GM23338 (cell line): Measurements from ENCODE around the gene TAF11L3. TPM values are rescaled to one million over a fixed set of nuclear protein-coding genes. Genes with fewer than 3 reads are reported as not detected.
"Not testable (repeated sequence)": the region's sequence is repeated elsewhere in the genome, so short reads cannot be mapped to it uniquely, and the experiment has no call there.

Source experiments
- ATAC-seq: fragments of 200-7000 bp; cut with Tn5 transposase; 3 replicates; pipeline ENCODE4 v1.9.1; 2020
- DNase-seq: peaks from one replicate; pipeline ENCODE4 v3.0.0-alpha.2; 2015; ENCODE audit warnings: low spot score
- H2AFZ ChIP-seq: fragments of 200-600 bp; sonication (generic); 2 replicates; pipeline ENCODE4 v1.8.0; 2016; ENCODE audit warnings: antibody characterized with exemption, mild to moderate bottlenecking, moderate library complexity
- H3F3A ChIP-seq: fragments of 200-600 bp; sonication (generic); replicated peaks from 2 replicates; pipeline ENCODE4 v1.8.0; 2017; ENCODE audit warnings: antibody characterized with exemption, mixed run types, low read depth
- H3K27ac ChIP-seq: fragments of 200-600 bp; sonication (generic); 2 replicates; pipeline ENCODE4 v1.6.1; 2016; ENCODE audit warnings: low read depth
- H3K27me3 ChIP-seq: fragments of 200-600 bp; sonication (generic); 2 replicates; pipeline ENCODE4 v1.8.0; 2016; ENCODE audit warnings: mild to moderate bottlenecking, mixed run types, moderate library complexity; ENCODE audit not compliant: insufficient read depth
- H3K36me3 ChIP-seq: fragments of 200-600 bp; sonication (generic); 2 replicates; pipeline ENCODE4 v1.8.0; 2016; ENCODE audit warnings: mild to moderate bottlenecking; ENCODE audit not compliant: insufficient read depth
- H3K4me1 ChIP-seq: fragments of 200-600 bp; sonication (generic); 2 replicates; pipeline ENCODE4 v1.8.0; 2016; ENCODE audit warnings: mild to moderate bottlenecking, moderate library complexity; ENCODE audit not compliant: insufficient read depth
- H3K4me2 ChIP-seq: fragments of 200-600 bp; sonication (generic); 2 replicates; pipeline ENCODE4 v1.7.1; 2017; ENCODE audit warnings: mixed run types
- H3K4me3 ChIP-seq: fragments of 200-600 bp; sonication (generic); 2 replicates; pipeline ENCODE4 v1.6.1; 2016; ENCODE audit warnings: mixed run types
- H3K79me2 ChIP-seq: fragments of 200-600 bp; sonication (generic); replicated peaks from 2 replicates; pipeline ENCODE4 v1.8.0; 2017; ENCODE audit warnings: mild to moderate bottlenecking; ENCODE audit not compliant: insufficient read depth
- H3K9me2 ChIP-seq: fragments of 200-600 bp; sonication (generic); 2 replicates; pipeline ENCODE4 v1.8.0; 2017; ENCODE audit not compliant: insufficient read depth
- H4K20me1 ChIP-seq: fragments of 200-600 bp; sonication (generic); replicated peaks from 2 replicates; pipeline ENCODE4 v1.8.0; 2017; ENCODE audit warnings: mild to moderate bottlenecking; ENCODE audit not compliant: insufficient read depth
- H3K27ac Mint-ChIP-seq: 2 replicates; pipeline ENCODE4 v1.8.0; 2020; ENCODE audit warnings: inconsistent platforms, mild to moderate bottlenecking, moderate library complexity, mixed read lengths
- H3K27me3 Mint-ChIP-seq: 3 replicates; pipeline ENCODE4 v1.8.0; 2022; ENCODE audit warnings: low read depth, mild to moderate bottlenecking, moderate library complexity, mixed read lengths, inconsistent platforms; ENCODE audit not compliant: insufficient read depth, poor library complexity
- H3K36me3 Mint-ChIP-seq: 3 replicates; pipeline ENCODE4 v1.8.0; 2021; ENCODE audit warnings: low read depth, mild to moderate bottlenecking, inconsistent platforms, moderate library complexity, mixed read lengths
- H3K4me1 Mint-ChIP-seq: 3 replicates; pipeline ENCODE4 v1.8.0; 2020; ENCODE audit warnings: mild to moderate bottlenecking, inconsistent platforms, mixed read lengths
- H3K4me3 Mint-ChIP-seq: 3 replicates; pipeline ENCODE4 v1.8.0; 2021; ENCODE audit warnings: moderate library complexity, mild to moderate bottlenecking, inconsistent platforms, mixed read lengths
- H3K9me3 Mint-ChIP-seq: 3 replicates; pipeline ENCODE4 v1.8.0; 2020; ENCODE audit warnings: moderate library complexity, mild to moderate bottlenecking, inconsistent platforms, mixed read lengths
- CREB1 ChIP-seq: fragments of 250-450 bp; sonication (Bioruptor Pico); IDR thresholded peaks from 2 replicates; pipeline ENCODE4 v1.5.0; 2020; ENCODE audit warnings: low read depth, mild to moderate bottlenecking, moderate library complexity
- EZH2phosphoT487 ChIP-seq: fragments of 200-600 bp; sonication (generic); IDR thresholded peaks from one replicate; pipeline ENCODE4 v1.8.1; 2018; ENCODE audit warnings: antibody characterized with exemption; ENCODE audit not compliant: unreplicated experiment
- JUNB ChIP-seq: IDR thresholded peaks from one replicate; pipeline ENCODE4 v1.6.1; 2016; ENCODE audit warnings: antibody characterized with exemption; ENCODE audit not compliant: unreplicated experiment
- ZNF114 ChIP-seq: fragments of 250-450 bp; sonication (Bioruptor Pico); IDR thresholded peaks from 2 replicates; pipeline ENCODE4 v1.5.0; 2020; ENCODE audit warnings: mild to moderate bottlenecking, moderate library complexity
- ZNF462 ChIP-seq: fragments of 250-450 bp; sonication (Bioruptor Pico); IDR thresholded peaks from 2 replicates; pipeline ENCODE4 v1.5.0; 2020; ENCODE audit warnings: mild to moderate bottlenecking, moderate library complexity
- polyA plus RNA-seq: library from polyadenylated mRNA; unstranded; fragments of >200 nt; fragmentation: Nextera tagmentation; extraction: Ambion mirVana; gene quantifications from 2 replicates; pipeline ENCODE4 v1.2.1, GENCODE V29; 2016
- total RNA-seq: library from RNA; depleted of rRNA; stranded (reverse); fragments of >200 nt; shearing (Covaris generic); gene quantifications from 2 replicates; pipeline ENCODE4 v1.2.3, GENCODE V29; 2014
- TF ChIP-seq, protein P1 (sequence below): IDR thresholded peaks from 2 replicates; pipeline ENCODE4 v1.6.1; 2016; ENCODE audit warnings: antibody characterized with exemption

The TAF11L3 gene
- total and polyA plus RNA-seq, 2 experiments from 2014 or later, result not detected

DNA sequence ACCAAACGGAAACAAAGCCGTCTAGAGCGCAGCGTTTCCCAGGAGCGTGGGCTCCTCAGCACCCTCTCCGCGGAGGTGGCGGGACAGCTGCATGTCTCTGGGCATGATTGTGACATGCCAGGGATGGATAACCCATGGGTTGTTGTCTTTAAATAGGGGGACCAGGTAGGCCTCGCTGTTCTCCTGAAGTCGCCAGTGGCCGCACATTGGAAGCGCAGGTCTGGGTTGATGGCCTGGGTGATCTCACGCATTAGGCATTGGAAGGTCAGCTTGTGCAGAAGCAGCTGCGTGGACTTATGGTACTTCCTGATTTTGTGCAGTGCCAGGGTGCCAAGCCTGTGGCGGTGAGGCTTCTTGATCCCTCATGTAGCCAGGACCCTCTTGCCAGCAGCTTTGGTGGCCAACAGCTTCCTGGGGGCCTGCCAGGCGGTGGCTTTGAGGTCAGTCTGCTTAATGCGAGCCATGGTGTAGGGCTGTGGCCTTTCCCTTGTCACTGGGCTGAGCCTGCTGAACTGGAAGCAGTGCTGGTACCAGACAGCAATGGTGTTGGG is 6.3 kb upstream of the TAF11L3 start:
- Histone ChIP-seq H2AFZ (no peak overlapping the region), H4K20me1 (no peaks in the 10 kb centered on the region), H3F3A (no peaks in the 10 kb centered on the region), H3K27ac (no peak overlapping the region), H3K9me2 (no peaks in the 10 kb centered on the region), H3K4me2 (no peak overlapping the region), H3K79me2 (no peaks in the 10 kb centered on the region), H3K4me3 (no peak overlapping the region), H3K27me3 (no peaks in the 10 kb centered on the region), H3K4me1 (no peaks in the 10 kb centered on the region), H3K36me3 (no peaks in the 10 kb centered on the region)
- TF ChIP-seq CREB1 (CRISPR knock-in tag) (no peak), ZNF462 (CRISPR knock-in tag) (no peak), ZNF114 (CRISPR knock-in tag) (no peak), EZH2phosphoT487 (no peak), JUNB (no peak)
- TF ChIP-seq, protein P1, sequence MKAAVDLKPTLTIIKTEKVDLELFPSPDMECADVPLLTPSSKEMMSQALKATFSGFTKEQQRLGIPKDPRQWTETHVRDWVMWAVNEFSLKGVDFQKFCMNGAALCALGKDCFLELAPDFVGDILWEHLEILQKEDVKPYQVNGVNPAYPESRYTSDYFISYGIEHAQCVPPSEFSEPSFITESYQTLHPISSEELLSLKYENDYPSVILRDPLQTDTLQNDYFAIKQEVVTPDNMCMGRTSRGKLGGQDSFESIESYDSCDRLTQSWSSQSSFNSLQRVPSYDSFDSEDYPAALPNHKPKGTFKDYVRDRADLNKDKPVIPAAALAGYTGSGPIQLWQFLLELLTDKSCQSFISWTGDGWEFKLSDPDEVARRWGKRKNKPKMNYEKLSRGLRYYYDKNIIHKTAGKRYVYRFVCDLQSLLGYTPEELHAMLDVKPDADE, result no peak
- H3K9me3 Mint-ChIP-seq, result no peaks in the 10 kb centered on the region
- no peak overlapping the region for H3K4me3 Mint-ChIP-seq
- no peak for DNase-seq
- no peak for ATAC-seq
- no peaks in the 10 kb centered on the region for H3K4me1 Mint-ChIP-seq
- H3K27me3 Mint-ChIP-seq, result no peaks in the 10 kb centered on the region
- H3K36me3 Mint-ChIP-seq, result no peaks in the 10 kb centered on the region
- no peak overlapping the region for H3K27ac Mint-ChIP-seq

- H3K4me3 Mint-ChIP-seq, ATAC-seq, H3F3A ChIP-seq, H3K27ac ChIP-seq, DNase-seq, H3K4me1 Mint-ChIP-seq, H3K27me3 ChIP-seq, H3K36me3 ChIP-seq, H3K9me3 Mint-ChIP-seq, H3K79me2 ChIP-seq, H3K27me3 Mint-ChIP-seq, H4K20me1 ChIP-seq, H3K9me2 ChIP-seq, H3K27ac Mint-ChIP-seq, H3K36me3 Mint-ChIP-seq, H2AFZ ChIP-seq, H3K4me3 ChIP-seq, H3K4me1 ChIP-seq, H3K4me2 ChIP-seq: not testable (repeated sequence)
These were observed 641 bp upstream of the TAF11L3 start for GRCh38 chr5:17517526-17517925.

DNA sequence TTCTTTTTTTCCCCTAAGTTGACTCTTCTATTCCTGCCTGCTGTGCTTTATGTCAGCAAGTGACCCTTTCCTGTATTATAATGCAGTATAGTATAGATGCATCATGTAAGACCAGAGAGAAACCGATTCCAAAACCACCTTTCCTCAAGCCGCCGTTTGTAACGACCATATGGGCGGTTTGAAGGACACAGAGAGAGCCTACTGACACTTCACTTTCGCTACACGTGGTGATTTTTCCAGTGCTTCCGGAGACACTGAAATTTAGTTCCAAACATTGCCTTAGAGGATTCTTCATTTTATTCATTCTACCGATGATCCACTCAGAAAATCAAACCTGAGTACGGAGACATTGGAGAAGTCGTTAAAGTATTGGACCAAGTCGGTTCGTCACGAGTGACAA is 1.3 kb downstream of the TAF11L3 start:
- H3K27me3 ChIP-seq, H2AFZ ChIP-seq: not testable (repeated sequence)

DNA sequence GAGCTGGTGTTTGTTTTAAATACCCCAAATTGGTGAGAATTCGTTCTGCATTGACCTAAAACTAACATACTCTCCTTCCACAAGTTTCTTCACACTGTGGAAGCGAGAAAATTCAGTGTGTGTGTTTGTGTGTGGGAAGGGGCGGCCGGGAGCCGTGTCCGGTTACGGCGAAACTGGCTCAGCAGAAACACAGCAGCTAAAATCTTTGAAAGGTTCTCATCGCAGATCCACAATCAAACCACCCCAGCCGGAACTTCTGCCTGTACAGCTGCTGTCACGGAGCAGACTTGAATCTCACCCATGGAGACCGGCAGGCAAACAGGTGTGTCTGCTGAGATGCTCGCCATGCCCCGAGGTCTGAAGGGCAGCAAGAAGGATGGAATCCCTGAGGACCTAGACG is 3.3 kb downstream of the TAF11L3 start, which contains the start of gene TAF11L4:
Gene TAF11L4, plus strand, starts transcription at position 301 of the 400 bp plus-strand sequence.
- not testable (repeated sequence) for H3K27ac ChIP-seq, H3K36me3 Mint-ChIP-seq, H3K4me1 Mint-ChIP-seq, ATAC-seq, H3K36me3 ChIP-seq, H4K20me1 ChIP-seq, H3K9me3 Mint-ChIP-seq, H3K4me2 ChIP-seq, H3K4me3 Mint-ChIP-seq, H3K27ac Mint-ChIP-seq, H3K9me2 ChIP-seq, H3K4me3 ChIP-seq, DNase-seq, H3K27me3 ChIP-seq, H3K4me1 ChIP-seq, H3K79me2 ChIP-seq, H2AFZ ChIP-seq, H3K27me3 Mint-ChIP-seq, H3F3A ChIP-seq

More for the DNA sequence above, 1.3 kb downstream of the TAF11L3 start:
- not testable (repeated sequence) for H3K4me1 Mint-ChIP-seq, H3K4me3 ChIP-seq, H3K4me1 ChIP-seq, H3K27me3 Mint-ChIP-seq, ATAC-seq, H3K36me3 ChIP-seq, H3K4me2 ChIP-seq, H3K79me2 ChIP-seq, H3F3A ChIP-seq, H3K36me3 Mint-ChIP-seq, H3K27ac Mint-ChIP-seq, H4K20me1 ChIP-seq, H3K9me2 ChIP-seq, H3K9me3 Mint-ChIP-seq, DNase-seq, H3K27ac ChIP-seq, H3K4me3 Mint-ChIP-seq
